ENCODE results near the gene ANKRD28.
A peak's percentile ranks its signal among the peaks of the same experiment; 100 is the strongest.
"Not testable (repeated sequence)": the region's sequence is repeated elsewhere in the genome, so short reads cannot be mapped to it uniquely, and the experiment has no call there.

Gene ANKRD28

DNA sequence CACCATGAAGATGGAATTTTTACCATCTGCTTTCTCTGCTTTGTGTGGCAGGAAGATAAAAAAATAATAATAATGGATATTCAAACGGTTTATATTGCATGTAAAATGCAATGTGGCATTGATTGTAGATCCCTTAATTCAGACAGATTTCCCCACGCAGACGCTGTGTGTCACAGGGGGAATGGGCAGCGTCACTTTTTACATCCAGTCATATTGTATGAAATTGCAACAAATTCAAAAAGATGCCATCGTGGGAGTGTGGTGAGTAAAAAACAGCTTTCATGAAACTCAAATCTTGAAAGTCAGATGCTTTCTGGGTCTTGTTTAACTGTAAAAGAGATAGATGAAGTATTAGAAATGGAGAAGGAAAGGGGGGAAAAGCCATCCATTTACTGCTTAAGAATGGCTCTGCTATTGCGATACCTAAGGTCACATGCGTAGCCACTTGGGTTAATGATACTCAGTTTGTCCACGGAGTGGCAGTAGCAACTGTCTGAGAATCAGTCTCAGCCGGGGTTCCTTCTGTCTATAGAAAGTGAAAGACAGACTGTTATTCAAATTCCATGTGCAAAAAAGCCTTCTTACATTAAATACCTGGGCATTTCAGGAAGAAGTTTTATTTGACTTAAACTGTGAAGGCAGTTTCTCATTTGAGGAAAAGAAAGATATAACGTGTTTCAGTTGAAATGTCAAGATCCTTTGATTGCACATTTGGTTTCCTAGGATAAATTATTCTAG is 167.8 kb downstream of the ANKRD28 start:
- no peaks in the 10 kb centered on the region for H3K9me3 ChIP-seq (replicated peaks; ENCODE audit: insufficient read depth, low read length)
- no peak overlapping the region for H3K27ac ChIP-seq (ENCODE audit: low read length)
- no peaks in the 10 kb centered on the region for H3K9me2 ChIP-seq (replicated peaks; ENCODE audit: insufficient read depth, low read length)
- H3K9ac ChIP-seq (ENCODE audit: low read length), result no peak overlapping the region
- no peaks in the 10 kb centered on the region for H3K36me3 ChIP-seq (replicated peaks; ENCODE audit: insufficient read depth, low read length)
- H2AFZ ChIP-seq (ENCODE audit: low read length), result 0 out of 2 replicates have a peak overlapping the region, but pooled peaks have one; percentile 10
- DNase-seq, result peak; percentile 90
- H3K4me1 ChIP-seq (ENCODE audit: low read length), result peaks cover 8% of the 10 kb centered on the region; the same call in 1 of the 2 replicates
- H3K79me2 ChIP-seq (ENCODE audit: low read length), result no peaks in the 10 kb centered on the region
- no peaks in the 10 kb centered on the region for H4K20me1 ChIP-seq (ENCODE audit: insufficient read depth, low read length)
- peak overlapping the region; percentile 57 for H3K4me2 ChIP-seq (ENCODE audit: low read depth, low read length)
- TF ChIP-seq EZH2 (optimal IDR thresholded peaks at IDR 0.05; ENCODE audit: low read depth, low read length) (no peak), EZH2phosphoT487 (IDR thresholded peaks at IDR 0.05; ENCODE audit: low read length) (no peak)
- TF ChIP-seq, protein P1, sequence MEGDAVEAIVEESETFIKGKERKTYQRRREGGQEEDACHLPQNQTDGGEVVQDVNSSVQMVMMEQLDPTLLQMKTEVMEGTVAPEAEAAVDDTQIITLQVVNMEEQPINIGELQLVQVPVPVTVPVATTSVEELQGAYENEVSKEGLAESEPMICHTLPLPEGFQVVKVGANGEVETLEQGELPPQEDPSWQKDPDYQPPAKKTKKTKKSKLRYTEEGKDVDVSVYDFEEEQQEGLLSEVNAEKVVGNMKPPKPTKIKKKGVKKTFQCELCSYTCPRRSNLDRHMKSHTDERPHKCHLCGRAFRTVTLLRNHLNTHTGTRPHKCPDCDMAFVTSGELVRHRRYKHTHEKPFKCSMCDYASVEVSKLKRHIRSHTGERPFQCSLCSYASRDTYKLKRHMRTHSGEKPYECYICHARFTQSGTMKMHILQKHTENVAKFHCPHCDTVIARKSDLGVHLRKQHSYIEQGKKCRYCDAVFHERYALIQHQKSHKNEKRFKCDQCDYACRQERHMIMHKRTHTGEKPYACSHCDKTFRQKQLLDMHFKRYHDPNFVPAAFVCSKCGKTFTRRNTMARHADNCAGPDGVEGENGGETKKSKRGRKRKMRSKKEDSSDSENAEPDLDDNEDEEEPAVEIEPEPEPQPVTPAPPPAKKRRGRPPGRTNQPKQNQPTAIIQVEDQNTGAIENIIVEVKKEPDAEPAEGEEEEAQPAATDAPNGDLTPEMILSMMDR (IDR thresholded peaks at IDR 0.05; ENCODE audit: low read length), result peak; percentile 83
- peak overlapping the region; percentile 7; the same call in 1 of the 2 replicates for H3K4me3 ChIP-seq (ENCODE audit: low read length)
- H3F3A ChIP-seq (ENCODE audit: insufficient read depth, low read length), result no peaks in the 10 kb centered on the region
- H3K27me3 ChIP-seq (replicated peaks; ENCODE audit: insufficient read depth, low read length), result no peaks in the 10 kb centered on the region

DNA sequence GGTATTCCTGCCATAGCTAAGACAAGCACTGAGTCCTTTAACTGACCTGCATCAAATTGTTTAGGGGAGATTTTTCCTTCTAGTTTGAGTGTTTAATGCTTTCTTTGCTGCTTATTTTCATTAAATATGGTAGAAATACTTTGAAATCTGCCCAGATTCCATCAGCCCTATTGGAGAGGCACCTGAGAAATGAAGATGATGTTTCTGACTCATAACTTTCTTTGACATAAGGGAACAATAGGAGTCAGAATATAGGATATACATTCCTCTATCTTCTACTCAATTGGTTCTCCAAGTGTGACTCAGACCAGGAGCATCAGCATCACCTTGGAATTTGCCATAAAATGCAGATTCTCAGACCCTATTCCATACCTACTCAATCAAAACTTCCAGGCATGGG is 168.8 kb downstream of the ANKRD28 start:
- no peaks in the 10 kb centered on the region for H3F3A ChIP-seq (ENCODE audit: insufficient read depth, low read length)
- no peaks in the 10 kb centered on the region for H3K36me3 ChIP-seq (replicated peaks; ENCODE audit: insufficient read depth, low read length)
- H2AFZ ChIP-seq (ENCODE audit: low read length), result no peak overlapping the region
- H3K9me2 ChIP-seq (replicated peaks; ENCODE audit: insufficient read depth, low read length), result no peaks in the 10 kb centered on the region
- no peaks in the 10 kb centered on the region for H4K20me1 ChIP-seq (ENCODE audit: insufficient read depth, low read length)
- H3K9ac ChIP-seq (ENCODE audit: low read length), result no peak overlapping the region
- no peak overlapping the region for H3K4me3 ChIP-seq (ENCODE audit: low read length)
- DNase-seq, result no peak
- H3K27ac ChIP-seq (ENCODE audit: low read length), result no peak overlapping the region
- no peaks in the 10 kb centered on the region for H3K9me3 ChIP-seq (replicated peaks; ENCODE audit: insufficient read depth, low read length)
- TF ChIP-seq EZH2phosphoT487 (IDR thresholded peaks at IDR 0.05; ENCODE audit: low read length) (no peak), EZH2 (optimal IDR thresholded peaks at IDR 0.05; ENCODE audit: low read depth, low read length) (no peak)
- TF ChIP-seq, protein P1 (IDR thresholded peaks at IDR 0.05; ENCODE audit: low read length), result no peak
- H3K27me3 ChIP-seq (replicated peaks; ENCODE audit: insufficient read depth, low read length), result no peaks in the 10 kb centered on the region
- H3K4me2 ChIP-seq (ENCODE audit: low read depth, low read length), result no peak overlapping the region
- no peaks in the 10 kb centered on the region for H3K79me2 ChIP-seq (ENCODE audit: low read length)
- H3K4me1 ChIP-seq (ENCODE audit: low read length), result peaks cover 8% of the 10 kb centered on the region; the same call in 1 of the 2 replicates

DNA sequence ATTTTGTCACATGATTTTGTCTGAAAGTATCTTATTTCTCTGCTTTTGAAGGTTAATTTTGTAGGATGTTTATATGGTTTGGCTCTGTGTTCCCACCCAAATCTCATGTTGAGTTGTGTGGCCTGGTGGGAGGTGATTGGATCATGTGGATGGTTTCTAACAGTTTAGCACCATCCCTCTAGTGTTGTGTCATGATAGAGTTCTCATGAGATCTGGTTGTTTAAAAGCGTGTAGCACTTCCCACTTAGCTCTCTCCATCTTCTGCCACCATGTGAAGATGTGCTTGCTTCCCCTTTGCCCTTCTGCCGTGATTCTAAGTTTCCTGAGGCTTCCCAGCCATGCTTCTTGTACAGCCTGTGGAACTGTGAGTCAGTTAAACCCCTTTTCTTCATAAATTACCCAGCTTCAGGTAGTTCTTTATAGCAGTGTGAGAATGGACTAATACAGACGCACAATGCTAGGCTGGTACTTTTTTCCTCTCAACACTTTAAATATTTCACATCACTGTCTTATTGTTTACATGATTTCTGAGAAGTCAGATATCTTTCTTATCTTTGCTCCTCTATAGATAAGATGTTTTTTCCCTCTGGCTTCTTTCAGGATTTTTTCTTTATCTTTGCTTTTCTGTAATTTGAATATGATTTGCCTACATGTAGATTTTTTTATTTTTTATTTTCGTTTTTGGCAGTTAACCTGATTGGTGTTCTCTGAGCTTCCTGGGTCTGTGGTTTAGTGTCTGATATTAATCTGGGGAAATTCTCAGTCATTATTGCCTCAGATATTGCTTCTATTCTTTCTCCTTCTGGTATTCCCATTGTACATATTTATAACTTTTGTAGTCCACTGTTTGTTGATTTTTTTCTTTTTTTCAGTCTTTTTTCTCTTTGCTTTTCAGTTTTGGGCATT is 174.0 kb downstream of the ANKRD28 start:
- no peaks in the 10 kb centered on the region for H3F3A ChIP-seq (ENCODE audit: insufficient read depth, low read length)
- H3K9ac ChIP-seq (ENCODE audit: low read length), result no peak overlapping the region
- no peaks in the 10 kb centered on the region for H3K4me1 ChIP-seq (ENCODE audit: low read length)
- H3K27me3 ChIP-seq (replicated peaks; ENCODE audit: insufficient read depth, low read length), result no peaks in the 10 kb centered on the region
- no peaks in the 10 kb centered on the region for H3K36me3 ChIP-seq (replicated peaks; ENCODE audit: insufficient read depth, low read length)
- no peaks in the 10 kb centered on the region for H4K20me1 ChIP-seq (ENCODE audit: insufficient read depth, low read length)
- H3K4me3 ChIP-seq (ENCODE audit: low read length), result no peak overlapping the region
- no peaks in the 10 kb centered on the region for H3K79me2 ChIP-seq (ENCODE audit: low read length)
- H3K9me2 ChIP-seq (replicated peaks; ENCODE audit: insufficient read depth, low read length), result no peaks in the 10 kb centered on the region; the same call in 1 of the 2 replicates
- no peaks in the 10 kb centered on the region for H3K9me3 ChIP-seq (replicated peaks; ENCODE audit: insufficient read depth, low read length)
- DNase-seq, result no peak
- no peak overlapping the region for H3K27ac ChIP-seq (ENCODE audit: low read length)
- TF ChIP-seq, protein P1 (IDR thresholded peaks at IDR 0.05; ENCODE audit: low read length), result no peak
- TF ChIP-seq EZH2phosphoT487 (IDR thresholded peaks at IDR 0.05; ENCODE audit: low read length) (no peak), EZH2 (optimal IDR thresholded peaks at IDR 0.05; ENCODE audit: low read depth, low read length) (no peak)
- H3K4me2 ChIP-seq (ENCODE audit: low read depth, low read length), result no peak overlapping the region
- no peak overlapping the region for H2AFZ ChIP-seq (ENCODE audit: low read length)

DNA sequence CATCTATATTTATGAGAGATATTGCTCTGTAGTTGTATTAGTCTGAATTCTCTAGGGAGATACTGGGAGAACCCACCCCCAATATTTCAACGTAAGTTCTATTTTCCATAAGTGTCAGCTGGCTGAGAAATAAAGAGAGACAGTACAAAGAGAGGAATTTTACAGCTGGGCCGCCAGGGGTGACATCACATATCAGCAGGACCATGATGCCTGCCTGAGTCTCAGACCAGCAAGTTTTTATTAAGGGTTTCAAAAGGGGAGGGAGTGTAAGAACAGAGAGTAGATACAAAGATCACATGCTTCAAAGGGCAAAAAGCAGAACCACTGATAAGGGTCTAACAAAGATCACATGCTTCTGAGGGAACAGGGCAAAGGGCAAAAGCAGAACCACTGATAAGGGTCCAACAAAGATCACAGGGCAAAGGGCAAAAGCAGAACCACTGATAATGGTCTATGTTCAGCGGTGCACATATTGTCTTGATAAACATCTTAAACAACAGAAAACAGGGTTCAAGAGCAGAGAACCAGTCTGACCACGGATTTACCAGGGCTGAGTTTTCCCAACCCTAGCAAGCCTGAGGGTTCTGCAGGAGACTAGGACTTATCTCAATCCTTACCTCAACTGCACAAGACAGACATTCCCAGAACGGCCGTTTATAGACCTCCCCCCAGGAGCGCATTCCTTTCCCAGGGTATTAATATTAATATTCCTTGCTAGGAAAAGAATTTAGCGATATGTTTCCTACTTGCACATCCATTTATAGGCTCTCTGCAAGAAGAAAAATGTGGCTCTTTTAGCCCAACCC is 177.9 kb downstream of the ANKRD28 start:
- H3F3A ChIP-seq (ENCODE audit: insufficient read depth, low read length); DNase-seq; H4K20me1 ChIP-seq (ENCODE audit: insufficient read depth, low read length); H2AFZ ChIP-seq (ENCODE audit: low read length); H3K9ac ChIP-seq (ENCODE audit: low read length); H3K4me1 ChIP-seq (ENCODE audit: low read length); H3K4me2 ChIP-seq (ENCODE audit: low read depth, low read length); H3K27me3 ChIP-seq (replicated peaks; ENCODE audit: insufficient read depth, low read length); H3K36me3 ChIP-seq (replicated peaks; ENCODE audit: insufficient read depth, low read length); H3K9me2 ChIP-seq (replicated peaks; ENCODE audit: insufficient read depth, low read length); H3K79me2 ChIP-seq (ENCODE audit: low read length); H3K4me3 ChIP-seq (ENCODE audit: low read length); H3K9me3 ChIP-seq (replicated peaks; ENCODE audit: insufficient read depth, low read length); H3K27ac ChIP-seq (ENCODE audit: low read length): not testable (repeated sequence)
